Fibroblast of lung (primary cell): ENCODE results near the gene EPHB2. TPM values are rescaled to one million over a fixed set of nuclear protein-coding genes. Genes with fewer than 3 reads are reported as not detected.

ENCODE experiments used
- DNase-seq, 2 donors: peaks; one replicate each; pipeline versions ENCODE4 v3.0.0 to v3.0.0-alpha.2; 2010; ENCODE audit warnings: low read depth in 2 of 2
- H2AFZ ChIP-seq: 2 replicates; pipeline ENCODE4 v1.5.1; 2012; ENCODE audit warnings: low read length, control low read depth, inconsistent platforms
- H3K27ac ChIP-seq: 2 replicates; pipeline ENCODE4 v1.5.1; 2011; ENCODE audit warnings: low read length, control low read depth; ENCODE audit not compliant: insufficient read depth
- H3K27me3 ChIP-seq: 2 replicates; pipeline ENCODE4 v1.5.1; 2011; ENCODE audit warnings: mild to moderate bottlenecking, low read length; ENCODE audit not compliant: control insufficient read depth, insufficient read depth
- H3K36me3 ChIP-seq: 2 replicates; pipeline ENCODE4 v1.5.1; 2011; ENCODE audit warnings: low read length; ENCODE audit not compliant: control insufficient read depth, insufficient read depth
- H3K4me1 ChIP-seq: 2 replicates; pipeline ENCODE4 v1.5.1; 2011; ENCODE audit warnings: low read length; ENCODE audit not compliant: control insufficient read depth, insufficient read depth; ENCODE audit errors: extremely low read depth
- H3K4me2 ChIP-seq: 2 replicates; pipeline ENCODE4 v1.5.1; 2011; ENCODE audit warnings: low read length, control low read depth; ENCODE audit not compliant: insufficient read depth; ENCODE audit errors: extremely low read depth
- H3K4me3 ChIP-seq, 4 experiments: fragments of 200-600 bp in 1 of 4; sonication (generic) in 1 of 4; replicated peaks in 1 of 4; 2 replicates each; pipeline ENCODE4 v1.5.1; 2011 to 2016; ENCODE audit warnings: low read length in 4 of 4, low read depth in 3 of 4, mild to moderate bottlenecking in 3 of 4, control low read depth in 2 of 4, inconsistent platforms in 1 of 4, mixed read lengths in 1 of 4; ENCODE audit not compliant: insufficient read depth in 1 of 4; ENCODE audit errors: control extremely low read depth in 1 of 4
- H3K79me2 ChIP-seq: 2 replicates; pipeline ENCODE4 v1.5.1; 2012; ENCODE audit warnings: mild to moderate bottlenecking, low read length, inconsistent platforms; ENCODE audit not compliant: control insufficient read depth, insufficient read depth
- H3K9ac ChIP-seq: 2 replicates; pipeline ENCODE4 v1.5.1; 2011; ENCODE audit warnings: mild to moderate bottlenecking, low read length, control low read depth; ENCODE audit not compliant: insufficient read depth
- H3K9me3 ChIP-seq: 2 replicates; pipeline ENCODE4 v1.5.1; 2012; ENCODE audit warnings: low read depth, low read length; ENCODE audit not compliant: control insufficient read depth, insufficient read depth
- H4K20me1 ChIP-seq: 2 replicates; pipeline ENCODE4 v1.5.1; 2011; ENCODE audit warnings: low read length; ENCODE audit not compliant: control insufficient read depth, insufficient read depth; ENCODE audit errors: extremely low read depth
- CTCF ChIP-seq, 2 donors: IDR thresholded peaks in 1 of 2; conservative IDR thresholded peaks in 1 of 2; 1 replicate in 1 of 2; 2 replicates in 1 of 2; pipeline ENCODE4 v1.5.1; 2011 to 2012; ENCODE audit warnings: low read length in 2 of 2, control low read depth in 1 of 2, inconsistent platforms in 1 of 2, low read depth in 1 of 2, mild to moderate bottlenecking in 1 of 2
- EZH2 ChIP-seq: IDR thresholded peaks from 2 replicates; pipeline ENCODE4 v1.5.1; 2012; ENCODE audit warnings: low read length, control low read depth, mild to moderate bottlenecking; ENCODE audit errors: missing control alignments
- polyA plus RNA-seq, 2 donors: library from polyadenylated mRNA; depleted of rRNA in 1 of 2; stranded (reverse) in 1 of 2; unstranded in 1 of 2; fragments of >200 nt; gene quantifications; 2 replicates each; pipeline ENCODE4 v1.2.1, GENCODE V29; 2011 to 2012; ENCODE audit warnings: missing spikeins in 1 of 2
- total RNA-seq: library from RNA; depleted of rRNA; stranded (reverse); fragments of >200 nt; gene quantifications from 2 replicates; pipeline ENCODE4 v1.2.1, GENCODE V29; 2014

Gene EPHB2
- total and polyA plus RNA-seq, 2 donors (not counting 1 experiment from before 2014, with no cell fraction given), result 4.1 to 11.2 TPM

- Histone ChIP-seq H3K27me3 (no peaks in the 10 kb centered on the region), H3K9me3 (no peaks in the 10 kb centered on the region), H3K36me3 (no peaks in the 10 kb centered on the region), H2AFZ (no peak overlapping the region), H3K4me2 (no peak overlapping the region), H3K4me3 (no peak overlapping the region), H3K9ac (no peak overlapping the region), H3K79me2 (no peaks in the 10 kb centered on the region), H3K27ac (no peak overlapping the region), H3K4me1 (no peaks in the 10 kb centered on the region), H4K20me1 (no peaks in the 10 kb centered on the region)
- no peak for DNase-seq
- no peak for TF ChIP-seq EZH2
These were observed 203.5 kb downstream of the EPHB2 start for GRCh38 chr1:22914156-22914555.

GRCh38 chr1:22914633-22915217, 204.1 kb downstream of the EPHB2 start:
- TF ChIP-seq CTCF (conservative IDR thresholded peaks at IDR 0.05 in 1 of 2, IDR thresholded peaks at IDR 0.05 in 1 of 2; ENCODE audit: low read depth in 1 of 2, low read length in 2 of 2) (no peak), EZH2 (no peak)
- DNase-seq, result no peak
- Histone ChIP-seq H3K36me3 (no peaks in the 10 kb centered on the region), H3K4me1 (no peaks in the 10 kb centered on the region), H3K79me2 (no peaks in the 10 kb centered on the region), H2AFZ (no peak overlapping the region), H3K4me3 (no peak overlapping the region), H4K20me1 (no peaks in the 10 kb centered on the region), H3K9ac (no peak overlapping the region), H3K27ac (no peak overlapping the region), H3K27me3 (no peaks in the 10 kb centered on the region), H3K4me2 (no peak overlapping the region), H3K9me3 (no peaks in the 10 kb centered on the region)

GRCh38 chr1:22915231-22915630, 204.6 kb downstream of the EPHB2 start:
- no peak overlapping the region for H3K4me2 ChIP-seq
- no peak overlapping the region for H3K27ac ChIP-seq
- no peak overlapping the region for H2AFZ ChIP-seq
- no peaks in the 10 kb centered on the region for H4K20me1 ChIP-seq
- no peaks in the 10 kb centered on the region for H3K36me3 ChIP-seq
- TF ChIP-seq CTCF (conservative IDR thresholded peaks at IDR 0.05 in 1 of 2, IDR thresholded peaks at IDR 0.05 in 1 of 2; ENCODE audit: low read depth in 1 of 2, low read length in 2 of 2) (no peak), EZH2 (no peak)
- H3K79me2 ChIP-seq, result no peaks in the 10 kb centered on the region
- H3K9me3 ChIP-seq, result no peaks in the 10 kb centered on the region
- no peak overlapping the region for H3K4me3 ChIP-seq
- no peak overlapping the region for H3K9ac ChIP-seq
- no peaks in the 10 kb centered on the region for H3K4me1 ChIP-seq
- H3K27me3 ChIP-seq, result no peaks in the 10 kb centered on the region
- DNase-seq, result no peak
